Glomerular endothelial cell (primary cell): ENCODE measurements around the gene TMEM161B. TPM values are rescaled to one million over a fixed set of nuclear protein-coding genes. Genes with fewer than 3 reads are reported as not detected.
"Not testable (repeated sequence)": the region's sequence is repeated elsewhere in the genome, so short reads cannot be mapped to it uniquely, and the experiment has no call there.

ENCODE experiments used
- DNase-seq: peaks from one replicate; pipeline ENCODE4 v3.0.0-alpha.2; 2011; ENCODE audit warnings: low read depth, low spot score; ENCODE audit errors: extremely low read depth
- total RNA-seq: library from RNA; depleted of rRNA; stranded (reverse); fragments of >200 nt; gene quantifications from 2 replicates; pipeline ENCODE4 v1.2.3, GENCODE V29; 2015

TMEM161B gene
- 7.2 and 9.0 TPM in 2 replicates for total RNA-seq

DNA sequence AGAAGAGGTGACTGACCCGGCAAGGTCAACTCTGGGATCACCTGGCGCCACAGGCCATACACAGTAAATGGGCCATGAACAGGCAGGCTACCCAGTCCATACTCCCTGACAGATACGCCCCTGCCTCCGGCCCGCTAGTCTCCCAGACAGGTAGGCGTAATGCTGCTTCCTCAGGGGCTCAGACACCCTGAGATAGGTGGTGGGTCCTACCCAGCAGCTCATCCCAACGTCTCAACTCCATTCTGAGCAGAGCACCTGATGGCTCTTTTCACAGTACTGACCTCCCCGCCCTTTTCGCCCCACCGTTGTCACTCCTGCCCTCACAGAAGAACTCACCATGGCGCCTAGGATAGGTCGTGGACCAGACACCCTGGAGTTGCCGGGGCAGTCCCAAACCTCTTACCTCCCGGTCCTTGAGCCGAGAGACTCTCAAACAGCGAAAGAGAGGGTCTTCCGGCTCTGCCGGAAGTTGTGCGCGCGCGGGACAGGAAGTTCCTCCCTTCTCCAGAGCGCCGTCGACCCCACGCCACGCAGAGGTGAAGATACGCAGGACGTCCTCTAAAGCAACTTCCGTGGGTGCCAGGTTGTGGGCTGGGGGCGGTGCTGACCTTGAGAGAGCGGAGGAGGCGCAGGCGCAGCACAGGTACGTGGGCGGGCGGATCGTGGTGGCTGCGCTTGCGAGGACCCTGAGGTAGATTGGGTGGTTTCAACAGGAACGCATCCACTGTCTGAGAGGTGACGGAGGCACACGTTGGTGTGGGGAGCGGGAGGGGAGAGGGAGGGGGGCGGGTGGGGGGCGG is at the start of gene TMEM161B:
TSS of gene TMEM161B (minus strand) at position 461 of the 800 bp plus-strand sequence. CDS start at position 339, 122 bp downstream.
- peak; percentile 12 for DNase-seq

GRCh38 chr5:88304356-88304755 is 35.7 kb upstream of the TMEM161B start:
- no peak for DNase-seq

DNA sequence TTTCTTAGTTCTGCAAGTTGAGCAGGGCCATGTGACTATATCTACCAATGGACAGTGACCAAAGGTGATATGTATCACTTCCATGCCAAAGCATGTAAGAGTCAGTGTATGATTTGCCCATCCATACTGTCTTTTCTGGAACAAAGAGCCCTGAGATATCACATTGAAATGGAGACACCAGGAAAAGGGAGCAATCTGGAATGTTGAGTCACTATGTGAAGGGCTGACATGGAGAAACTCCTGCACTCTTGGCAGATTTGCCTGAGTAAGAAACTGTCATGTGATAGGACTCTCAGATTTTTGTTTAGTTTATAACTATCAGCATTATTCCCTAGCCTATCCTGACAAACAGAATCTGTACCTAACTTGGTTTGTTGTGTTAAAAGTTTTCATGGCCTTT is 29.8 kb upstream of the TMEM161B start:
- no peak for DNase-seq

GRCh38 chr5:88290801-88291200 is 22.2 kb upstream of the TMEM161B start:
- no peak for DNase-seq

DNA sequence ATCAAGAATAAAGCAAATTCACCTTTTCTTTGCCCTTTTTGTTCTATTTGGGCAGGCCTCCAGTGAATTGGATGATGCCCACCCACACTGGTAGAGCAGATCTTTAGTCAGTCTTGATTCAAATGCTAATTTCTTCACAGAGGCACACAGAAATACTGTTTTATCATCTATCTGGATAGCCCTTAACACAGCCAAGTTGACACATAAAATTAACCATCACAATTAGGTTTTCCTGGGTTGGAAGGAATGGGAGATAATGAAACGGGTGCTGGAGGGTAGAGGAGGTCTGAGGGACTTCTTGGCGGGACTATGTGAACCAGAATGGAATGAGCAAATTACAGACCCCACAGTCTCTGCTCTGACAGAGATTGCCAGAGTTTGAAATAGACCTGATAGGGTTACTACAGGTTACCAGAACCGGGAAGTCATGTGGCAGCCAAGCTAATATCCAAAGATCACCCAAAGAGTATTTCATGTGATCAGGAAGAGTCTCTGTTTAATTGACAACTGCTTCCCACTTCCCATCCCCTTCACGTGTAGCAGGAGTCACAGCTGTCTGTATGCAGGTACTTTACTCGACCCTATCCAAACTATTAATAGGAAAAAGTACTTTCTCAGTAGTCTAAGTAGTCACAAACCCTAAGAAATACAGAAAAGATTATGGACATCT is 20.0 kb upstream of the TMEM161B start:
- DNase-seq = no peak

DNA sequence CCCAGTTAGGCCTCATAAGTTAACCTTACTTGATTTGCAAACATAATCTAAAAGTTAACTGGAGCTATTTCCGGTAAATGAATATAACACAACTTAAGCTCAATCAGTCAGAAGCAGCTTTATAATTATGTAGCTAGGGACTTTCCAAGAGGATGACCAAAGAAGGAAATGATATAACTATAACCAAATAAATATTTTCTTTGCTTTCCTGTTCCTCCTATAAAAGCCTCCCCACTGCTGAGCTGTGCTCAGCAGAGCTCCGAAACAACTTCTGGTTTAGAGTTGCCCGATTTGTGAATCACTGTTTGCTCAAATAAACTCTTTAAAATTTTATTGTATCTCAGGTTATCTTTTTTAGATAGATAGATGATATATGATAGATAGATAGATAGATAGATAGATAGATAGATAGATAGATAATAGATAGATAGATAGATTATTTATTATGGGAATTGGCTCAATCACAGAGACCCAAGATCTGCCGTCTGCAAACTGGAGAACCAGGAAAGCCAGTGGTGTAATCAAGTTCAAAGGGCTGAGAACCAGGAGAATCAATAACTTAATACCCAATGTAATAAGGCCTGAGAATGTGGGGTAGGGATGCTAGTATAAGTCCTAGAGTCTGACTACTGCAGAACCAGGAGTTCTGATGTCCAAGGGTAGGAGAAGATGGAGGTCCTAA is 19.3 kb upstream of the TMEM161B start:
- no peak for DNase-seq

DNA sequence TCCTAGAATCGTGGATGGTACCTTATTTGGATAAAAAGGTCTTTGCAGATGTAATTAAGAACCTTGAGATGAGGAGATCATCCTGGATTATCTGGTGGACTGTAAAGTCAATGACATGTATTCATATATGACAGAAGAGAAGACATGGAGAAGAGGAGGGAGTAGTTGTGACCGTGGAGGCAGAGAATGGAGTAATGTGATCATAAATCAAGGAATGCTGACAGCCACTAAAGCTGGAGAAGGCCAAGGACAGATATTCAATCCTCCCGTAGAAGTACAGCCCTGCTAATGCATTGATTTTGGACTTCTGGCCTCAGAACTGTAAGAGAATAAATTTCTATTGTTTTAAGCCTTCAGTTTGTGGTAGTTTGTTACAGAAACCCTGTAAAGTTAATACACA is 18.7 kb upstream of the TMEM161B start:
- DNase-seq = no peak

DNA sequence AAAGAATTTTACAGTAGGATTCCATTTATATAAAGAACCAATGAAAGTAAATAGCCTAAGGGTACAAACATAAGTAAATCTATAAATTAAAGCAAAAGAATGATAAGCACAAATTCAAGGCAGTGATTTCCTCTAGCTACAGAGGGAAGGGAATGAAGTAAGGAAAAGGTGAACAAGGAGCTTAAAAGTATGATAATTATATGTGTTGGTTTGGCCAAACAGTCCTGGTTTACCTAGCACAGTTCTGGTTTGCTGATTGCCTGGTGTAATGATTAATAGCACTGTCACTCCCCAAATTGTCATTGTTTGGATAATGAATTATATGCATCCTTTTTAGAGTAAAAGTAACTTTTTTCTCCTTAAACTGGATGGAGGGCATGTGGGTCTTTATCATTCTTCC is 15.0 kb upstream of the TMEM161B start:
- DNase-seq = no peak

DNA sequence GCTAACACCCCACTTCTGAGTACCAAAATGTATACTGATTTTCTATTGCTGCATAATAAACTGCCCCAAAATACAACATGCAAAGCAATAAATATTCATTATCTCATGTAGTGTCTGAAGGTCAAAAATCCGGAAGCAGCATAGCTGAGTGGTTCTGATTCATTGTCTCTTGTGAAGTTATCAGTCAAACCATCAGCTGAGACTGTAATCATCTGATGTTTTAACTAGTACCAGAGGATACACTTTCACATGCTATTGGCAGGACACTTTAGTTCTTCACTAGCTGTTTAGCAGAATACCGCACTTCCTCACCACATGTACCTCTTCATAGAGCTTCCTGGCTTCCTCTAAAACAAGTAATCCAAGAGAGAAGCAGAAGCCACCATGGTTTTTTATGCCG is 12.7 kb upstream of the TMEM161B start:
- no peak for DNase-seq

DNA sequence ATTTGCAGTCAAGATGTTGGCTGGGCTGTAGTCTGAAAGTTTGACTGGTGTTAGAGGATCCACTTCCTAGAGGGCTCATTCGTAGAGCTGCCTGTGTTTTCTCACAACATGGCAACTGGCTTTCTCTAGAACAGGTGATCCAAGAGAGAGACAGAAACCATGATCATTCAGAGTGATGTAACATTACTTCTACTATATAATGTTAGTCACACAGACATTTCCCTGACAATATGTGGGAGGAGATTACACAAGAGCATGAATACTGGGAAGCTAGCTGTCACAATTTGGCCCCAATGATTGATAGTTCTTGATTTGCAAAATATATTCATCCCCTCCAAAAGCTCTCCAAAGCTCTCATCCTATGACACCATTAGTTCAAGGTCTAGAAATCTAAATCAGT is 10.9 kb upstream of the TMEM161B start:
- DNase-seq = no peak

DNA sequence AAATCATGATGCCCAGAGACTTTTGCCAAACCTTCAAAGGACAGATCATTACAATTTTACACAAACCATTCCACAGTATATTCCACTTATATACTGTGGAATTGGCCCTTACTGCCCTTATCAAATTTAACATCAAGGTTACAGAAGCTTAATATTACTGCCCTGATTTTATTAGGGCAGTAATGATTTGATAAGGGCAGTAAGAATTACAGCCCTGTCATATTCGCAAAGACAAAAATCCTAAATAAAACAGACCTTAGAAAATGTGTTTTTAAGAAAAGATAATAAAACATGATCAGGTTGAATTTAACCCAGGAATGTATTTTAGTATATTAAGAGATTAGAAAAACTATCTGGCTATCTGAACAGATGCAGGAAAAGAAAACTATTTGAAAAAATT is 7.7 kb upstream of the TMEM161B start:
- DNase-seq = no peak

DNA sequence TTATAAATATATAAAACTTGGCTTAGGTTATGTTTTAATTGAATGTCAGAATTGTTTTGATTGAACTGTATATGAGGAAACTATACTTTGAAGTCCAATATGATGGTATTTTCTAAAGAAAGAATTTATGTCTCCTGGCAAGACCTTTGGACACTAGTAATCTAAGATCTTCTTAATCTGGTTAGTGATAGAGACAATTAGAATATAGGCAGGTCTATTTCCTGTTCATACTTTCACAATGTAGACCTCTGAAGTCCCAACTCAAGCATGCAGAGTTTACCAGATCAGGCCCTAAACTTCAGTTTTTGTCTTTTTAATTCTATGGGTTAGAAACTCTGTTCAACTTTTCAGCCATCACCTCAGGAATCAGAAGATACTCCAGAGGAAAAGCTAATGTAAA is 6.9 kb upstream of the TMEM161B start:
- no peak for DNase-seq

GRCh38 chr5:88269222-88269771 is 652 bp upstream of the TMEM161B start:
- DNase-seq = no peak

DNA sequence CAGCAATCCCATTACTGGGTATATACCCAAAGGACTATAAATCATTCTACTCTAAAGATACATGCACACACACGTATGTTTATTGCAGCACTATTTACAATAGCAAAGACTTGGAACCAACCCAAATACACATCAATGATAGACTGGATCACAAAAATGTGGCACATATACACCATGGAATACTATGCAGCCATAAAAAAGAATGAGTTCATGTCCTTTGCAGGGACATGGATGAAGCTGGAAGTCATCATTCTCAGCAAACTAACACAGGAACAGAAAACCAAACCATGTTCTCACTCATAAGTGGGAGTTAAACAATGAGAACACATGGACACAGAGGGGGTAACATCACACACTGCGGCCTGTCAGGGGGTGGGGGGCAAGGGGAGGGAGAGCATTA is 4.1 kb downstream of the TMEM161B start:
- not testable (repeated sequence) for DNase-seq

GRCh38 chr5:88263349-88263748 is 5.3 kb downstream of the TMEM161B start:
- DNase-seq = no peak

DNA sequence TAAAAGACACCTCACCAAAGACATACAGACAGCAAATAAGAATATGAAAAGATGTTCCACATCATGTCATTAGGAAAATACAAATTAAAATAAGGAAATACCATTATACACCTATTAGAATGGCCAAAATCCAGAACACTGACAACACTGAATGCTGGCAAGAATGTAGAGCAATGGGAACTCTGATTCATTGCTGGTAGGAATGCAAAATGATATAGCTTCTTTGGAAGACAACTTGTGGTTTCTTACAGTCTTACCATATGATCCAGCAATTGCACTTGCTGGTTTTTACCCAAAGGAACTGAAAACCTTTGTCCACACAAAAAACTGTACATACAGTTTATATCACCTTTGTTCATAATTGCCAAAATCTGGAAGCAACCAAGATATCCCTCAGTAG is 6.5 kb downstream of the TMEM161B start:
- DNase-seq = no peak

DNA sequence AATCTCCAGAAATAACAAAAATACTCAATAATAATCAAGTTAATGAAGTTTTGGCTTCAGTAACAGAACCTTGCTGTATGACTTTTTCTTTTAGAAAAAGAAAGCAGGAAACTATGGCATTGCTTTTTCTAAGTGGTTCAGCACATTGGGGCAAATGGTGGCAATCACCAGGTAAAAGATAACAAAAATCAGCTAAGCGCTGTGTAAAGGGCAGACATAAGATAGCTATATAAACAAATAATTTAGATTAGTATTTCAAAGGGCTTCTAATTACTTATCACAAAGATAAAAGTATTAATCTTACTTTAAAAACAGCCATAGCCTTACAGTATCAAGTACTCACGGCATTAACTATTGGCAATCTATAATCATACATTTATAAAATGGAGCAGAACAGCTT is 10.0 kb downstream of the TMEM161B start:
- DNase-seq = no peak

DNA sequence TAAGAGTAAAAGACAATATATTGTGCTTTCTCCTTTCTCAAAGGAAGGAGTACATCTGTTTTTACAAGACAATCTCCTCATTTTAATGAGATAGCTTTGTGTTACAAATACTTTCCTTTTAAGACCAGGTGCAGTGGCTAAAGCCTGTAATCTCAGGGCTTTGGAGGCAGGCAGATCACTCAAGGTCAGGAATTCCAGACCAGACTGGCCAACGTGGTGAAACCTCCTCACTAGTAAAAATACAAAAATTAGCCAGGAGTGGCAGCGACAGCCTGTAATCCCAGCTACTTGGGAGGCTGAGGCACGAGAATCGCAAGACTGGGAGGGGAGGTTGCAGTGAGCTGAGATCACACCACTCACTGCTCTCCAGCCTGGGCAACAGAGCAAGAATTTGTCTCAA is 11.8 kb downstream of the TMEM161B start:
- no peak for DNase-seq

GRCh38 chr5:88256037-88256436 is 12.6 kb downstream of the TMEM161B start:
- no peak for DNase-seq

DNA sequence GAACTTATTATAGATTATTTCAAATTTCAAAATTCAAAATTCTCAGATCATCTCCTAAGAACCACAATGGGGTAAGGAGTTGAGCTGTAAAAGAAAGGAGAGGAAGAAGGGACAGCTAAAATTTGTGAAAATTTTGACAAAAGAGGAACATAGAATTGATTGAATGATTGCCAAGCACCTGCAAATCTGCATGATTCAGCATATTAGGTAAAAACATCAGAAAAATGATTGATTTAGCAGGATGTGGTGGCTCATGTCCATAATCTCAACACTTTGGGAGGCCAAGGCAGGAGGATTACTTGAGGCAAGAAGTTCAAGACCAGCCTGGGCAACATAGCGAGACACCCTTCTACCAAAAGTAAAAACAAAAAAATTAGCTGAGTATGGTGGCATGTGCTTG is 14.3 kb downstream of the TMEM161B start:
- no peak for DNase-seq

- DNase-seq = no peak
Measured at GRCh38 chr5:88251048-88251711, 17.5 kb downstream of the TMEM161B start.
